ENCODE measurements around the gene CD82.

Gene CD82

DNA sequence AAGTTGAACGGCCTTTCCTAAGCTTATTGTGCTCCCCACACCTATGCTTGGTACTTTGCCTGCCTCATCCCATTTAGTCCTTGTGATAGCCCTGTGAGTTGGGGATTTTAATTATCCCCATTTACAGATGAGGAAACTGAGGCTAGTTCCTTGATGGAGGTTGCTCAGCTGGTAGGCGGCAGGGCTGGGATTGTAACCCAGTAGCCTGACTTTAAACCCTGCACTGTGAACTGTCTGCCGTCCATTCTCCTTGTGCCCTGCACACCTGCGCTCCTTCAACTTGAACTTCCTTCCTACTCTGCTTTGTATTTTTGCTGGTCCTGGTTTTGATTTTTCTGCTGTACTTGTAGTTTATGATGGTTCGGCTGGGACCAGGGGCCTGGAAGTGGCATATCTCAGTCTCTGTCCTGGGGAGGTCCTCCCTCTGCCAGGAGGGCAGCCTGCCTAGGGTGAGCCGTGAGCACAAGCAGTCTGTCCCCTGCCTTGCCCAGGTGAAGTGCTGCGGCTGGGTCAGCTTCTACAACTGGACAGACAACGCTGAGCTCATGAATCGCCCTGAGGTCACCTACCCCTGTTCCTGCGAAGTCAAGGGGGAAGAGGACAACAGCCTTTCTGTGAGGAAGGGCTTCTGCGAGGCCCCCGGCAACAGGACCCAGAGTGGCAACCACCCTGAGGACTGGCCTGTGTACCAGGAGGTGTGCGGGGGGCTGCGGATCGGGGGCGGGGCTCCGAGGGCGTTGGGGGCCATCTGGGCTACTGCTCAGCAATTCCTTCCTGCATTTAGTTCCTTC is 52.4 kb downstream of the CD82 start:
- no peaks in the 10 kb centered on the region for H3K36me3 ChIP-seq (ENCODE audit: low read length)
- no peak overlapping the region for H3K27ac ChIP-seq (ENCODE audit: low read depth, low read length)
- no peaks in the 10 kb centered on the region for H3F3A ChIP-seq (ENCODE audit: insufficient read depth)
- no peaks in the 10 kb centered on the region for H4K20me1 ChIP-seq (ENCODE audit: low read depth, low read length)
- TF ChIP-seq CTCF (IDR thresholded peaks at IDR 0.05; ENCODE audit: insufficient read depth, low read length, poor library complexity, severe bottlenecking) (no peak), EZH2phosphoT487 (conservative IDR thresholded peaks at IDR 0.05; ENCODE audit: low read length) (no peak)
- no peaks in the 10 kb centered on the region for H3K9me2 ChIP-seq (replicated peaks; ENCODE audit: insufficient read depth, low read length)
- H3K4me2 ChIP-seq (ENCODE audit: low read depth, low read length, poor library complexity, severe bottlenecking) = no peak overlapping the region
- H3K4me3 ChIP-seq (ENCODE audit: insufficient read depth, low read length, poor library complexity, severe bottlenecking) = no peak overlapping the region
- no peaks in the 10 kb centered on the region for H3K79me2 ChIP-seq (ENCODE audit: insufficient read depth, low read length)
- no peaks in the 10 kb centered on the region for H3K9me3 ChIP-seq (ENCODE audit: insufficient read depth, low read length)
- H3K9ac ChIP-seq (ENCODE audit: low read length) = no peak overlapping the region
- H2AFZ ChIP-seq (ENCODE audit: low read depth, low read length, severe bottlenecking) = no peak overlapping the region
- H3K27me3 ChIP-seq (ENCODE audit: low read length) = no peaks in the 10 kb centered on the region

- Histone ChIP-seq H3K4me3 (ENCODE audit: insufficient read depth, low read length, poor library complexity, severe bottlenecking) (no peak overlapping the region), H3K36me3 (ENCODE audit: low read length) (no peaks in the 10 kb centered on the region)
- no peak for TF ChIP-seq EZH2phosphoT487 (conservative IDR thresholded peaks at IDR 0.05; ENCODE audit: low read length)
- no peak for TF ChIP-seq CTCF (IDR thresholded peaks at IDR 0.05; ENCODE audit: insufficient read depth, low read length, poor library complexity, severe bottlenecking)
Observed at GRCh38 chr11:44618561-44619425, 53.3 kb downstream of the CD82 start.

DNA sequence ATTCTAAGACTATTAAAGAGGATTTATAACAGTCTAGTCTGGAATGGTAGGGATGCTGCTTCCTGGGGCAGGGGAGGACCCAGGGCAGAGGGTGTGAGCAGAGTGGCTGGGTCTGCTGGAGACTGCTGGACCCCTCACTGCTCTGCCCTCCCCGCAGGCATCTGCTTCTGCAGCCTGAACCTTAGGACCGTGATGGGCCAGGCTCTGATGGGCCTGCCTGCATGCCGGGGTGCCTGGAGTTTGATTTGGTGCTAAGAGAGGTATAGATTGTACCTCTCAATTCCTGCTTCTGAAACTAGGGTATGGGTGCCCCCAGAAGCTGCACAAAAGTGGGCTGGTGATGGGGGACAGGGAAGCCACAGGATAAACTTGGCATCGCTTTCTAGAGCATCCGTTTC is 54.9 kb downstream of the CD82 start:
- H2AFZ ChIP-seq (ENCODE audit: low read depth, low read length, severe bottlenecking) = no peak overlapping the region
- no peaks in the 10 kb centered on the region for H3K79me2 ChIP-seq (ENCODE audit: insufficient read depth, low read length)
- no peaks in the 10 kb centered on the region for H3K36me3 ChIP-seq (ENCODE audit: low read length)
- H3K9me3 ChIP-seq (ENCODE audit: insufficient read depth, low read length) = no peaks in the 10 kb centered on the region
- H3K27ac ChIP-seq (ENCODE audit: low read depth, low read length) = no peak overlapping the region
- no peak overlapping the region for H3K4me2 ChIP-seq (ENCODE audit: low read depth, low read length, poor library complexity, severe bottlenecking)
- H3K9me2 ChIP-seq (replicated peaks; ENCODE audit: insufficient read depth, low read length) = no peaks in the 10 kb centered on the region
- no peak for TF ChIP-seq CTCF (IDR thresholded peaks at IDR 0.05; ENCODE audit: insufficient read depth, low read length, poor library complexity, severe bottlenecking)
- no peak for TF ChIP-seq EZH2phosphoT487 (conservative IDR thresholded peaks at IDR 0.05; ENCODE audit: low read length)
- H3F3A ChIP-seq (ENCODE audit: insufficient read depth) = no peaks in the 10 kb centered on the region
- H4K20me1 ChIP-seq (ENCODE audit: low read depth, low read length) = no peaks in the 10 kb centered on the region
- H3K9ac ChIP-seq (ENCODE audit: low read length) = no peak overlapping the region
- no peaks in the 10 kb centered on the region for H3K27me3 ChIP-seq (ENCODE audit: low read length)
- H3K4me3 ChIP-seq (ENCODE audit: insufficient read depth, low read length, poor library complexity, severe bottlenecking) = no peak overlapping the region

More at GRCh38 chr11:44618561-44619425, 53.3 kb downstream of the CD82 start:
- no peak overlapping the region for H3K4me2 ChIP-seq (ENCODE audit: low read depth, low read length, poor library complexity, severe bottlenecking)
- no peaks in the 10 kb centered on the region for H3F3A ChIP-seq (ENCODE audit: insufficient read depth)
- no peaks in the 10 kb centered on the region for H3K9me3 ChIP-seq (ENCODE audit: insufficient read depth, low read length)
- H4K20me1 ChIP-seq (ENCODE audit: low read depth, low read length) = no peaks in the 10 kb centered on the region
- no peaks in the 10 kb centered on the region for H3K9me2 ChIP-seq (replicated peaks; ENCODE audit: insufficient read depth, low read length)
- no peaks in the 10 kb centered on the region for H3K79me2 ChIP-seq (ENCODE audit: insufficient read depth, low read length)
- no peak overlapping the region for H2AFZ ChIP-seq (ENCODE audit: low read depth, low read length, severe bottlenecking)
- no peak overlapping the region for H3K9ac ChIP-seq (ENCODE audit: low read length)
- no peaks in the 10 kb centered on the region for H3K27me3 ChIP-seq (ENCODE audit: low read length)
- no peak overlapping the region for H3K27ac ChIP-seq (ENCODE audit: low read depth, low read length)

All from SU-DHL-6 (cell line).